IMR-90 (cell line): ENCODE data around the gene WWC1.

Experiments used
- BHLHE40 ChIP-seq: fragments of 150-350 bp; IDR thresholded peaks from 2 replicates; pipeline ENCODE4 v1.6.1; 2016; ENCODE audit warnings: mild to moderate bottlenecking, low read depth, low read length
- CEBPB ChIP-seq: IDR thresholded peaks from 2 replicates; pipeline ENCODE4 v1.6.1; 2012; ENCODE audit warnings: low read depth, low read length, improper control_type of control experiment
- MAZ ChIP-seq: IDR thresholded peaks from 2 replicates; pipeline ENCODE4 v1.6.1; 2012; ENCODE audit warnings: low read depth, mild to moderate bottlenecking, low read length, improper control_type of control experiment, moderate library complexity, borderline replicate concordance
- MXI1 ChIP-seq: IDR thresholded peaks from 2 replicates; pipeline ENCODE4 v1.6.1; 2012; ENCODE audit warnings: low read depth, mild to moderate bottlenecking, low read length, moderate library complexity, borderline replicate concordance
- POLR2A ChIP-seq: IDR thresholded peaks from 2 replicates; pipeline ENCODE4 v1.6.1; 2012; ENCODE audit warnings: mild to moderate bottlenecking, low read depth, low read length
- RAD21 ChIP-seq: IDR thresholded peaks from 2 replicates; pipeline ENCODE4 v1.6.1; 2012; ENCODE audit warnings: low read length, improper control_type of control experiment
- RFX5 ChIP-seq: IDR thresholded peaks from 2 replicates; pipeline ENCODE4 v1.8.0; 2012; ENCODE audit warnings: low read depth, mild to moderate bottlenecking, low read length, moderate library complexity
- SMC3 ChIP-seq: fragments of 150-350 bp; IDR thresholded peaks from 2 replicates; pipeline ENCODE4 v1.6.1; 2016; ENCODE audit warnings: low read depth, mild to moderate bottlenecking, antibody characterized with exemption, low read length, moderate library complexity
- TF ChIP-seq, protein P1 (sequence below): conservative IDR thresholded peaks from 2 replicates; pipeline ENCODE4 v1.5.1; 2012; ENCODE audit warnings: mild to moderate bottlenecking, low read depth, low read length, improper control_type of control experiment
- TF ChIP-seq, protein P2 (sequence below): fragments of 150-350 bp; IDR thresholded peaks from 2 replicates; pipeline ENCODE4 v1.6.1; 2016; ENCODE audit warnings: low read depth, mild to moderate bottlenecking, low read length, moderate library complexity, borderline replicate concordance
- TF ChIP-seq, protein P3 (sequence below): fragments of 150-350 bp; IDR thresholded peaks from 2 replicates; pipeline ENCODE4 v1.6.1; 2017; ENCODE audit warnings: mild to moderate bottlenecking, antibody characterized with exemption, low read length, low read depth

DNA sequence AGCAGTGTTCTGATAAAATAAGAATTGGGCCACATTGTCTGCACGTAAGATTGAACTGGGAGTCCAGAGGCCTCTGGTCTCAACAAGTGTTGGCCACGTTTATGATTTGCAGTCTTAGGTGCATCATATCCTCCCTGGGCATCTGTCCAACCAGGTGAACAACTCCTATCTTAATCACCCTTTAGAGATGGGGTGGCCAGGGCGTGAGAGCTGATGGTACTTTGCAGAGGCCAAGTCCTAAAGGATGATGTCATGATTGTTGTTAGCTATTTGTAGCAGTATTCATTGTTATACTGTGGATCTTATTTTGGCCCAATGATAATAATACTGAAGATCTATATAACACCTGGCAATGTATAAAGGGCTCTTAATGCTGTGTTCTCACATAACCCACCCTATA lies 121.6 kb downstream of the WWC1 start:
- TF ChIP-seq, protein P1, sequence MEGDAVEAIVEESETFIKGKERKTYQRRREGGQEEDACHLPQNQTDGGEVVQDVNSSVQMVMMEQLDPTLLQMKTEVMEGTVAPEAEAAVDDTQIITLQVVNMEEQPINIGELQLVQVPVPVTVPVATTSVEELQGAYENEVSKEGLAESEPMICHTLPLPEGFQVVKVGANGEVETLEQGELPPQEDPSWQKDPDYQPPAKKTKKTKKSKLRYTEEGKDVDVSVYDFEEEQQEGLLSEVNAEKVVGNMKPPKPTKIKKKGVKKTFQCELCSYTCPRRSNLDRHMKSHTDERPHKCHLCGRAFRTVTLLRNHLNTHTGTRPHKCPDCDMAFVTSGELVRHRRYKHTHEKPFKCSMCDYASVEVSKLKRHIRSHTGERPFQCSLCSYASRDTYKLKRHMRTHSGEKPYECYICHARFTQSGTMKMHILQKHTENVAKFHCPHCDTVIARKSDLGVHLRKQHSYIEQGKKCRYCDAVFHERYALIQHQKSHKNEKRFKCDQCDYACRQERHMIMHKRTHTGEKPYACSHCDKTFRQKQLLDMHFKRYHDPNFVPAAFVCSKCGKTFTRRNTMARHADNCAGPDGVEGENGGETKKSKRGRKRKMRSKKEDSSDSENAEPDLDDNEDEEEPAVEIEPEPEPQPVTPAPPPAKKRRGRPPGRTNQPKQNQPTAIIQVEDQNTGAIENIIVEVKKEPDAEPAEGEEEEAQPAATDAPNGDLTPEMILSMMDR, result no peak
- TF ChIP-seq BHLHE40 (no peak), MXI1 (no peak), RAD21 (no peak), POLR2A (no peak), RFX5 (no peak), CEBPB (no peak), SMC3 (no peak), MAZ (no peak)
- TF ChIP-seq, protein P2, sequence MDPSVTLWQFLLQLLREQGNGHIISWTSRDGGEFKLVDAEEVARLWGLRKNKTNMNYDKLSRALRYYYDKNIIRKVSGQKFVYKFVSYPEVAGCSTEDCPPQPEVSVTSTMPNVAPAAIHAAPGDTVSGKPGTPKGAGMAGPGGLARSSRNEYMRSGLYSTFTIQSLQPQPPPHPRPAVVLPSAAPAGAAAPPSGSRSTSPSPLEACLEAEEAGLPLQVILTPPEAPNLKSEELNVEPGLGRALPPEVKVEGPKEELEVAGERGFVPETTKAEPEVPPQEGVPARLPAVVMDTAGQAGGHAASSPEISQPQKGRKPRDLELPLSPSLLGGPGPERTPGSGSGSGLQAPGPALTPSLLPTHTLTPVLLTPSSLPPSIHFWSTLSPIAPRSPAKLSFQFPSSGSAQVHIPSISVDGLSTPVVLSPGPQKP, result no peak
- TF ChIP-seq, protein P3, sequence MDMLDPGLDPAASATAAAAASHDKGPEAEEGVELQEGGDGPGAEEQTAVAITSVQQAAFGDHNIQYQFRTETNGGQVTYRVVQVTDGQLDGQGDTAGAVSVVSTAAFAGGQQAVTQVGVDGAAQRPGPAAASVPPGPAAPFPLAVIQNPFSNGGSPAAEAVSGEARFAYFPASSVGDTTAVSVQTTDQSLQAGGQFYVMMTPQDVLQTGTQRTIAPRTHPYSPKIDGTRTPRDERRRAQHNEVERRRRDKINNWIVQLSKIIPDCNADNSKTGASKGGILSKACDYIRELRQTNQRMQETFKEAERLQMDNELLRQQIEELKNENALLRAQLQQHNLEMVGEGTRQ, result no peak
